ENCODE measurements around the gene TTLL1. TPM values are rescaled to one million over a fixed set of nuclear protein-coding genes. Genes with fewer than 3 reads are reported as not detected.

TTLL1 gene
- polyA plus RNA-seq, 3 donors = 4.7 to 6.0 (median 5.6) TPM

- H3K36me3 ChIP-seq (replicated peaks in 1 of 2; ENCODE audit: control insufficient read depth in 1 of 2, insufficient read depth in 2 of 2, low read length in 2 of 2) = peaks cover 6 to 13% of the 10 kb centered on the region in 2 donors
- no peaks in the 10 kb centered on the region for H3K27me3 ChIP-seq (ENCODE audit: control insufficient read depth in 2 of 2, insufficient read depth in 2 of 2, low read length in 2 of 2)
- H3K9ac ChIP-seq (ENCODE audit: insufficient read depth, low read length, poor library complexity, severe bottlenecking) = no peak overlapping the region
- peaks cover 0 to 2% (median 0%) of the 10 kb centered on the region in 3 donors for H3K27me3 Mint-ChIP-seq (ENCODE audit: low read depth in 3 of 3)
- no peak overlapping the region for H3K27ac ChIP-seq (ENCODE audit: low read depth in 1 of 2, low read length in 2 of 2)
- no peaks in the 10 kb centered on the region for H3K4me1 Mint-ChIP-seq
- H3K4me3 ChIP-seq (replicated peaks in 1 of 3; ENCODE audit: low read depth in 2 of 3, low read length in 3 of 3) = no peak overlapping the region
- no peak for DNase-seq
- WGBS (ENCODE audit: insufficient coverage) = 98% methylated on average over 6 of the region's 11 CpGs
- TF ChIP-seq CTCF (IDR thresholded peaks at IDR 0.05) = no peak
- no peak overlapping the region for H3K4me3 Mint-ChIP-seq
- no peaks in the 10 kb centered on the region for H3K4me1 ChIP-seq (ENCODE audit: control insufficient read depth in 1 of 2, insufficient read depth in 2 of 2, low read length in 2 of 2)
- no peak overlapping the region for H3K27ac Mint-ChIP-seq
- intact Hi-C loops (cut with micrococcal nuclease) = no loop called here
- no peaks in the 10 kb centered on the region for H3K79me2 ChIP-seq (ENCODE audit: insufficient read depth, low read length)
- H4K20me1 ChIP-seq (ENCODE audit: insufficient read depth, low read length) = no peaks in the 10 kb centered on the region
- no peak overlapping the region for H2AFZ ChIP-seq (ENCODE audit: insufficient read depth, low read depth, low read length, poor library complexity, severe bottlenecking)
- no peaks in the 10 kb centered on the region for H3K9me3 ChIP-seq (replicated peaks in 1 of 2; ENCODE audit: control insufficient read depth in 1 of 2, insufficient read depth in 1 of 2, low read length in 2 of 2)
- peaks cover 23 to 44% of the 10 kb centered on the region in 2 donors for H3K36me3 Mint-ChIP-seq
- no peak overlapping the region for H3K4me2 ChIP-seq (replicated peaks; ENCODE audit: extremely low read depth, low read length, poor library complexity, severe bottlenecking)
- H3K9me3 Mint-ChIP-seq = no peaks in the 10 kb centered on the region
These were observed 22.3 kb downstream of the TTLL1 start for GRCh38 chr22:43066844-43067385.

GRCh38 chr22:43066134-43066533 lies 23.1 kb downstream of the TTLL1 start:
- Histone ChIP-seq H3K36me3 (replicated peaks in 1 of 2; ENCODE audit: control insufficient read depth in 1 of 2, insufficient read depth in 2 of 2, low read length in 2 of 2) (peaks cover 6 to 13% of the 10 kb centered on the region in 2 donors), H3K79me2 (ENCODE audit: insufficient read depth, low read length) (no peaks in the 10 kb centered on the region), H3K27me3 (ENCODE audit: control insufficient read depth in 2 of 2, insufficient read depth in 2 of 2, low read length in 2 of 2) (no peaks in the 10 kb centered on the region), H4K20me1 (ENCODE audit: insufficient read depth, low read length) (no peaks in the 10 kb centered on the region), H2AFZ (ENCODE audit: insufficient read depth, low read depth, low read length, poor library complexity, severe bottlenecking) (no peak overlapping the region), H3K9ac (ENCODE audit: insufficient read depth, low read length, poor library complexity, severe bottlenecking) (no peak overlapping the region), H3K4me3 (replicated peaks in 1 of 3; ENCODE audit: low read depth in 2 of 3, low read length in 3 of 3) (no peak overlapping the region), H3K4me2 (replicated peaks; ENCODE audit: extremely low read depth, low read length, poor library complexity, severe bottlenecking) (no peak overlapping the region), H3K27ac (ENCODE audit: low read depth in 1 of 2, low read length in 2 of 2) (no peak overlapping the region), H3K4me1 (ENCODE audit: control insufficient read depth in 1 of 2, insufficient read depth in 2 of 2, low read length in 2 of 2) (no peaks in the 10 kb centered on the region), H3K9me3 (replicated peaks in 1 of 2; ENCODE audit: control insufficient read depth in 1 of 2, insufficient read depth in 1 of 2, low read length in 2 of 2) (no peaks in the 10 kb centered on the region)
- Mint-ChIP-seq H3K36me3 (peaks cover 30 to 49% of the 10 kb centered on the region in 2 donors), H3K27ac (no peak overlapping the region), H3K27me3 (ENCODE audit: low read depth in 3 of 3) (peaks cover 0 to 2% (median 0%) of the 10 kb centered on the region in 3 donors), H3K9me3 (no peaks in the 10 kb centered on the region), H3K4me3 (no peak overlapping the region), H3K4me1 (no peaks in the 10 kb centered on the region)
- intact Hi-C loops (cut with micrococcal nuclease) = no loop called here
- WGBS (ENCODE audit: insufficient coverage) = 91% methylated on average over 6 of the region's 7 CpGs
- no peak for TF ChIP-seq CTCF (IDR thresholded peaks at IDR 0.05)
- no peak for DNase-seq

Data from CD14-positive monocyte (primary cell).